Panc1 (cell line): ENCODE data around the gene TRIM66.

Experiments
- CTCF ChIP-seq: fragments of 450-650 bp; IDR thresholded peaks from 2 replicates; pipeline ENCODE4 v1.5.1; 2017; ENCODE audit warnings: mild to moderate bottlenecking
- SIN3A ChIP-seq: IDR thresholded peaks from 2 replicates; pipeline ENCODE4 v1.6.1; 2012; ENCODE audit warnings: low read depth, mild to moderate bottlenecking, low read length, moderate library complexity, borderline replicate concordance; ENCODE audit not compliant: insufficient read depth

DNA sequence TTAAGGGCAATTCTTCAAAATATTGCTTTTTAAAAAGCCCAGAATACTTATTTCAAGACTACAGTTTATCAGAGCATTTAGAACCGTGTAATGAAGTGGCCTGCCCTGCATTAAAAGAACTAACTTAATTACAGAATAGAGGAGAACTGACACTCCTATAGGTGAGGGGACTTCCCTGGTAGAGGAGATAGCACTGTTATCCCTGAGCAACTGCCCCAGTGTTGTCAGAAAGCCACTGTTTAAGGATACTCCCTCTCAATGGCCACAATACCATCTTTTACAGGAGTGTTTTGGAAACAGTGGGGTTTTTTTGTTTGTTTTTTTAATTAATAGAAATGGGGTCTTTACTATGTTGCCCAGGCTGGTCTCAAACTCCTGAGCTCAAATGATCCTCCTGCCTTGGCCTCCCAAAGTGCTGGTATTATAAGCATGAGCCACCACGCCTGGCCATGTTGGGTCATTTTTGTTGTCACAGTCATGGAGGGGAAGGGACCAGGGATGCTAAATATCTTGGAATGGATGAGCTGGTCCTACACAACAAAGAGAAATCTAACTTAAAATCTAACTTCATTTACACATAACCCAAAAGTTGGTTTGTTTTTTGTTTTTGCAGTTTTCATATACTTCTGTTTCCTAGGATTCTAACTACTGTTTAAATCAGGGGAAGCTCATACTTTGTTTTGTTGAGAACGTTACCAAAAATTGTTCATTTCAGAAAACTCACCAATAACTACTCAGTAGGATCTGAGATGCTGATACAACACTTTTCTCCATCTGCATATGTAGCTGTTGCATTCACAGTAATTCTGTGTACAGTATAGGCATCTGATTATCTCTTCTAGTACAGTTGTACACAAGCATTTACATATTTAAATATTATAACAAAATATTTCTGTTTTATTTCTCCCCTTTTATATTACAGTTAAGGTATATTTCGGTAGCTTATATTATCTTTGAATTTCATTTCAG is 8.2 kb upstream of the TRIM66 start:
- TF ChIP-seq SIN3A (no peak), CTCF (no peak)
